Measurements from ENCODE around the gene AR. TPM values are rescaled to one million over a fixed set of nuclear protein-coding genes. Genes with fewer than 3 reads are reported as not detected.

AR gene
- total and polyA plus RNA-seq, 2 donors (not counting 3 experiments of a cell fraction or from before 2014, with no cell fraction given): 9.3 to 16.0 TPM

GRCh38 chrX:67574696-67575095, 30.9 kb downstream of the AR start:
- Histone ChIP-seq H4K20me1 (replicated peaks; ENCODE audit: control insufficient read depth, extremely low read depth, insufficient read depth, low read length) (no peaks in the 10 kb centered on the region), H3K4me1 (ENCODE audit: control insufficient read depth, extremely low read depth, insufficient read depth, low read length) (no peaks in the 10 kb centered on the region), H3K4me3 (replicated peaks in 1 of 3; ENCODE audit: insufficient read depth in 1 of 3, low read depth in 1 of 3, low read length in 3 of 3) (no peak overlapping the region), H3K79me2 (ENCODE audit: control insufficient read depth, insufficient read depth, low read length) (no peaks in the 10 kb centered on the region), H3K36me3 (ENCODE audit: control insufficient read depth in 2 of 2, extremely low read depth in 1 of 2, insufficient read depth in 2 of 2, low read length in 2 of 2) (no peaks in the 10 kb centered on the region), H3K27me3 (ENCODE audit: control insufficient read depth in 2 of 2, insufficient read depth in 2 of 2, low read length in 2 of 2) (no peaks in the 10 kb centered on the region), H3K4me2 (ENCODE audit: insufficient read depth, low read length) (no peak overlapping the region), H3K9me3 (replicated peaks; ENCODE audit: control insufficient read depth, insufficient read depth, low read length) (no peaks in the 10 kb centered on the region), H3K27ac (ENCODE audit: insufficient read depth, low read depth, low read length) (no peak overlapping the region), H3K9me1 (replicated peaks; ENCODE audit: control insufficient read depth, extremely low read depth, insufficient read depth, low read length) (no peaks in the 10 kb centered on the region), H3K9ac (replicated peaks; ENCODE audit: extremely low read depth, insufficient read depth, low read length) (no peak overlapping the region), H2AFZ (ENCODE audit: low read depth, low read length) (no peak overlapping the region)
- dilution Hi-C loops (cut with MboI; ENCODE audit: extremely low pct_ligation_motif_present, low sequenced_read_pairs): no loop called here
- FAIRE-seq: no peak
- DNase-seq (ENCODE audit: low read depth, low spot score): no peak
- POLR2A ChIA-PET: no interaction called here
- intact Hi-C loops (cut with micrococcal nuclease): no loop called here
- no peak for TF ChIP-seq CTCF (IDR thresholded peaks at IDR 0.05; ENCODE audit: extremely low read depth in 1 of 2, insufficient read depth in 1 of 2, low read depth in 1 of 2, low read length in 2 of 2)
- TF ChIP-seq GATA2 (IDR thresholded peaks at IDR 0.05; ENCODE audit: insufficient read depth, insufficient read length, low read depth, low read length): no peak
- TF ChIP-seq EZH2 (IDR thresholded peaks at IDR 0.05; ENCODE audit: borderline replicate concordance, low read depth, low read length, severe bottlenecking): no peak
- TF ChIP-seq MYC (IDR thresholded peaks at IDR 0.05; ENCODE audit: low read depth, low read length): no peak
- TF ChIP-seq JUN (IDR thresholded peaks at IDR 0.05; ENCODE audit: borderline replicate concordance, insufficient read depth, insufficient read length, low read depth): no peak
- no peak for TF ChIP-seq FOS (IDR thresholded peaks at IDR 0.05; ENCODE audit: borderline replicate concordance, insufficient read depth, low read length)
- TF ChIP-seq POLR2A (IDR thresholded peaks at IDR 0.05; ENCODE audit: low read depth, low read length): no peak
- TF ChIP-seq MAX (IDR thresholded peaks at IDR 0.05; ENCODE audit: insufficient read depth, insufficient read length): no peak
- no peak for TF ChIP-seq POLR2AphosphoS5 (IDR thresholded peaks at IDR 0.05; ENCODE audit: insufficient read depth, low read depth, low read length)
- no TSS peak for BruUV-seq (replicated peaks)
- CTCF ChIA-PET: no interaction called here
